Stimulated activated CD4-positive, alpha-beta T cell treated with anti-CD3 and anti-CD28 coated beads, TNF-alpha, amount 100 ng/mL, for 48 hours (primary cell): ENCODE measurements around the gene MRPS2.
"Not testable (repeated sequence)": the region's sequence is repeated elsewhere in the genome, so short reads cannot be mapped to it uniquely, and the experiment has no call there.

ENCODE experiments used
- DNase-seq, 3 donors: peaks; one replicate each; pipeline ENCODE4 v3.0.0-alpha.2; 2020; ENCODE audit warnings: low read depth in 3 of 3

MRPS2 gene

DNA sequence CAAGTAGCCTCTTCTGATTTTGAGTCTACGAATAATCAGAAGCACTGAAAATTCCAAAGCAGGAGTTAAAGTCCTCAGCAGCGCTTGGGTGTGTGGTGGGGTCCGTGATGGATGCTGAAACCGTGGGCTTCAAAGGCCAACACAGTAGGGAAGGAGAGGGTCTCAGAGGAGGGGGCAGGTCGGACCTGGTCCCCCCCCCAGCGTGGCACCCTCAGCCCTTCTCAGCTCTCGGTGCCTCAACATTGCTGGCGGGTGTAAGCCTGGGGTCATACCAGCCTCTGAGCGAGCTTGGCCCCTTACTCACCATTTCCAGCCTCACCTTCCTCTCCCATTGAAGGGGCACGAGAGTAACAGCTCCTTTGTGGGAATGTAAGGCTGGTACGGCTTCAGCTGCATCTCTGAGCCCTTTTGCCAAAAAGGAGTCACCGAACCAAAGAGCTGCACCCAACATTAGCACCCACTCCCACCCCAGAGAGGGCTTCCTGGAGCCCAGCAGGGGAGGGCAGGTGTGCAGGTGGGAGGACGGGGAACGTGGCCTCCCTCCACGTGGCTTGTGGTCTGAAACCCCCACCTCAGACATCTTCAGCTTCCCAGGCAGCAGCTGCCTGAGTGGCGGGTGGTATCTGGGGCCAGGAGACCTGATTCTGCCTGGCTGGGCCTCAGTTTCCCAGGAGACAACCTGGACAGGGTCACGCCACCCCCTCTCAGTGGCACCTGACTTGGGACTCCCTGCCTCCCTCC, 14.0 kb downstream of the MRPS2 start:
- no peak for DNase-seq

DNA sequence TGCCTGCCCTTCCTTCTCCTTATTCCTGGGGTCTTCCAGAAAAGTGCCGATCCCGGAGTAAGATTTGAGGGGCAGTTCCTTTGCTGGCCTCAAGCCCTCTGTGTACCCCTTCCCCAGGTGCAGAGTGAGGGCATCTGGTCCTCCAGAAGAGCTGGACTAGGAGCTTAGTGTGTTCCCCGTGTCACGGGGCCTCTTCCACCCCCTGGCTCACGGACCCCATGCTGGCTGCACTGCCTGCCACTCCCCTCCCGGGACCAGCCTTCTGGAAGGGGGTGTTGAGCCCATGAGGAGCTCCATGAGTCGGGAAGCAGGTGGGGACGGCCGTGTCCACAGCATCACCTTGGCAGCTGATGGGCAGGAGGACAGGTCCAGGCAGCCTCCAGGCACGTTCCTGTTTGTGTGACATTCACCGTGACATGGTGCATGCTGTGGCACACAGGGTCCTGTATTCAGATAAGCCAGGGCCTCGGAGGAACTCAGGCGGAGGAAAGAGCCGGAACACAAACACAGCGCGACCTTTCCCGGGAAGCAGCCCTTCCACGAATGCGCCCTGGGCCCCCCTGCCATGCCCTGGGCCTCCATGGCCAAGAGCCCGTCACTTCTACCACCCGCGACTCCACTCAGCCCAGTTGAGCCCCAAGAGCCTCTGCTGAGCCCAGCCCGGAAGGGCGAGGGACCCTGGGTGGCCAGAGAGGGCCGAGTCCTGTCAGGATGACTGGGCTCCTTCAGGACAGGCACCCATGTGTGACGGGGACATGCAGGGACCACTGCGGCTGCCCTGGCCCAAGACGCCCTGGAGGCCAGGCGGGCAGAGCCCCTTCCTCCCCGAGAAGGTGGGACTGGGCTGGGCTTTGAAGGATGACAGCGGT, 14.8 kb downstream of the MRPS2 start:
- no peak for DNase-seq

DNA sequence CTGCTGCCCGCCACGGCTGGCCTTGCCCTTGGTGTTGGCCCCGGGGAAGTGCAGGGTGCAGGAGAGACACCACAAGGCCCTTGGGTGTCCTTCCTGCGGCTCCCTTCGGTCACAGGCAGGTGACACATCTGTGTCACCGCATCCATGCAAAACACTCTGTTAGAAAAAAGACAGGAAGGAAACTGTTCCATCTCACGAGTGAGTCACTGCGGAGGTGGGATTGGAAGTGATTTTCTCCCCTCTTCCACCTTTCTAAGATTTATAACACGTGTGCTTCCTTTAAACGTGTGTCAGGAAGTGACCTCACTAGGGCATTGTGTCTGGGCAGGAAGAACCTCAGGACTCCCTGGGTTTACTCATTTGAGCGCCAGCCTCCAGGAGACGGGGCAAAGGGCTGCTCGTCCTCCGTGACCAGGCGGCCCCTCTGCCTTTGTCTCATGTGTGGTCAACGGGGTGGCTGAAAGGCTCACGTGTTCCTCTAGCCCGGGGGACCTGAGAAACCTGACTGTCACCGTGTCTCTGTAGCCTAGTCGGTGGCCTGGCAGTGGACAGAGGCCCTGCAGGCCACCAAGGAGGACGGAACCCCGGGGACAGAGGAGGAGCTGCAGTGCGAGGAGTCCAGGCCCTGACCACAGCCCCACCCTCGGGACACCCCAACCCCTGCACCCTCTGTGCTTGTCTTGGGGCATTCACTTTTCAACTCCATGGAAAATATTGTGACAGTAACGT, 15.8 kb downstream of the MRPS2 start:
- DNase-seq = no peak

DNA sequence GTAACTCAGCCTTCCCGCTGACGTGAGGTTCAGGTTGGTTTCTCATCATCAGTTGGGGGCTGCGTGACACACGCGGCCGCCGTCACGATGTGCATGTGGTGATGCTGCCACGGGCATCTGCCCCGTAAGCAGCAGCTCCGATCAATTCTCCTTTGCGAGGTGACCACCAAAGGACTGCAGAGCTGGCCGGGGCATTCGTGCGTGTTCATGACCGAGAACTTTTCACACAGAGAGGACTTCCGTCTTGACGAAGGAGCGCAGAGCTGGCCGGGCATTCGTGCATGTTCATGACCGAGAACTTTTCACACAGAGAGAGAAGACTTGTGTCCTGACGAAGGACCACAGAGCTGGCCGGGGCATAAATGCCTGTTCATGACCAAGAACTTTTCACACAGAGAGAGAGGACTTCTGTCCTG, 16.9 kb downstream of the MRPS2 start:
- DNase-seq = no peak

DNA sequence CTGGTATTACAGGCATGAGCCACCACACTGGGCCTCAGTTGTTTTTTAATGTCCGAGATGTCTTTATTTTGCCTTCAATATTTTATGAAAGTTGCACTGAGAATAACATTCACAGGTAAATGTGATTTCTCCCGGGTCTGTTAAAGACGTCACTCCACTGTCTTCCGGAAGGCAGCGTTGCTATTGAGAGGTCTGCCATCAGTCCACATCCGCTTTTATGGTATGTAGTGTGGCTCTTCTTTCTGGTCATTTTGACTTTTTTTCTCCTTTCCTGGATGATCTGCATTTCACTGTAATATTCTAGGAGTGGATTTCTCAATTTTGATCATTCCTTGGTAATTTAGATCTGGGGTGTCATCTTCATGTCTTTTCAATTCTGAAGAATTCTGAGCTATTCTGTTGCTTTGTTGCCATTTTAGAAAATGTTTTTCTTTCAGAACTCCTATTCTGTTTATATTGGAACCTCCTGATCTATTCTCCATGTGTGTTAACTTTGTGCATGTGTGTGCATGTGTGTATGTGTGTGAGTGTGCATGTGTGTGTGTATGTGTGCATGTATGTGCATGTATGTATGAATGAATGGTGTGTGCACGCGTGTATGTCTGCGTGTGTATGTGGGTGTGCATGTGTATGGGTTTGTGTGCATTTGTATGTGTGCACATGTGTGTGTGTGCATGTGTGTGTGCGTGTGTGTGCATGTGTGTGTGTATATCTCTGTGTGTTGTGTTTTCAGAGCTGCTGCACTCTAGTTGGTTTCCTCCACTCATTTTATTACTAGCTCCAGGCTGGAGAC, 18.9 kb downstream of the MRPS2 start:
- no peak for DNase-seq

DNA sequence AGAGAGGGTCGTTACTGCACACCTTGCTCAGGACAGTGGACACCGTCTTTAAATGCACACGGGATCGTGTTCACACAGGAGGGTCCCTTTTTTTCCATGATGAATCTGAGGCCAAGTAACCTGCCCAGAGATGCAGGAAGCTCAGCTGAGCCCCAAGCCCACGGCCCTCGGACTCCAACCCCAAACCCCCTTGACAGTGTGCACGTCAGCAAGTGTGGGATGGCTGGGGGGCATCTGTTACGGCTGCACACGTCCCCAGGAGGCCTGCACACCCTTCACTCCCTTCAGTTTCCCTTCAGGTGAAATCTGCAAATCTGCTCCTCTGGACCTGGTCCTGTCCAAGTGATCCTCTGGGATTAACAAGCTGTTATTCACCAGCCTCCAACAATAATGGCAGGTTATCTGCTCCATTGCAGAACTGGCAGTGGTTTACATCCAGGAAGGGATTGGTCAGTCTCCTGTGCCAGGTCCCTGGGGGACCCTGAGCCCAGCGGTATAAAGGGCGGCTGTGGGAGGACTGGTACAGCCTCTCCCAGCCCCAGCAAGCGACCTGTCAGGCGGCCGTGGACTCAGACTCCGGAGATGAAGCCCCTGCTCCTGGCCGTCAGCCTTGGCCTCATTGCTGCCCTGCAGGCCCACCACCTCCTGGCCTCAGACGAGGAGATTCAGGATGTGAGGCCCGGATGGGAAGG, 20.6 kb downstream of the MRPS2 start, which contains the start of gene LCN1:
LCN1 (plus strand) TSS at position 525 of the 692 bp plus-strand sequence; CDS start at position 583, 58 bp downstream.
- DNase-seq = no peak

DNA sequence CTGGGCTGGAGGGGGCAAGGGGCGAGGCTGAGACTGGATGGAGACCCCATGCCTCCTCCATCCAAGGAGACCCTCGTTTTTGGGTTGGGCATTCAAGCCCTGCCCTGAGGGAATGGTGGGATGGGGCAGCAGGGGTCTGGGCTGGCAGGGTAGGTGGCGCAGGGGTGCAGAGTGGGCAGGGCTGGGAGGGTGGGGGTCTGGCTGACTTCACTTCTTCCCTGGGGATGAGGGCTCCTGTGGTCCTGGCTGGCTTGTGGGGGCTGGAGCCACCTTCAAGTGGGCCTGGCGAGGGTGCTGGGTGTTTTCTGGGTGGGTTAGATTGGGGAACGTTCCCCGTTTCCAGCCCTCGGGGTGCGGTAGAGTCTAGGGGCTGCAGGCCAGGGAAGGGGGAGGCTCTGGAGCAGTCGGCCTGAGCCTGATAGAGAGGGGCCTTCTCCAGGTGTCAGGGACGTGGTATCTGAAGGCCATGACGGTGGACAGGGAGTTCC, 21.2 kb downstream of the MRPS2 start:
- no peak for DNase-seq

DNA sequence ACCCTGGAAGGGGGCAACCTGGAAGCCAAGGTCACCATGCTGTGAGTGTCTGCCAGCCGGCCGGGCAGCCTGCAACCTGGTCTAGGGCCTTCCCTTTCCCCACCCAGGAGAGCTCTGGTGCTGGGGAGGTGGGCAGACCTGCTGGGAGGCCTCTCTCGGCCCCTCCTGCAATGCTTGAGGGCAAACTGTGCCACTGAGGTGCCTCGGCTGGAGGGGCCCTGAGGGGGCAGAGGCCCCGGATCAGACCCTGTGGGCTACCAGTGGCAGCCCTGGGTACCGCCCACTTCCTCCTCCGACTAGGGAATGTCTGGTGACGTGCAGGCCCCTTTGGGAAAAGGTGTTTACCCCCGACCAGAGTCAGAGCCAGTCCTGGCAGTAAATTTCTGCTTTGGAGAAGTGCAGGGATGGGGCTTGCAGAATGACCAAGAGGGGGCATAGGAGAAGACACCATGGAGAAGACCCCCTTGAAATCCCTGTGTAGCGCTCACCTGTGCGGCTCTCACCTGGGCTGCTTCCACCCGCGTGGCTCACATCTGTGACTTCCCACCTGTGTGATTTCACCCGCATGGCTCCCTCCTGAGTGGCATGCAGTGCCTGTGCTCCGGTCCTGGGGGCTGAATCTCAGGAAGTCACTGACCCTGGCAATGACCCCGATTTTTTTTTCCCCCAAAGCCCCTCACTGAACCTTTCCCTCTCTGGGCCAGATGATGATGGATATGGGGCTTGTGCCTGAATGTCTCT, 21.8 kb downstream of the MRPS2 start:
- DNase-seq = no peak

DNA sequence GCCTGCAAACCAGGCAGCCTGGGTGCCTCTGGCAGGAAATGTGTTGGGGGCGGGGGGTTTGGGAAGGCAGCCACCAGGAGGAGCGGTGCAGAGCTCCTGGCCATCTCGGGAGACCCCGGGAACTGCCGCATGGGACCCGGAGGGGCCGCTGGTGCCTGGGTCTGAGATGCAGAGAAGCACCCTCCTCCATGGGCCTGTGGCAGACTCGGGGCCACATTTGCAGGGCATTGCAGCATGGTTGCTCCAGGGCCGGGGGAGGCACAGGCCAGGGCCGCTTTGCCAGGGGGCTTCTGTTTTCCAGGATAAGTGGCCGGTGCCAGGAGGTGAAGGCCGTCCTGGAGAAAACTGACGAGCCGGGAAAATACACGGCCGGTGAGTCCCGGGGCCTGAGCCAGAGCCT, 22.4 kb downstream of the MRPS2 start:
- no peak for DNase-seq

DNA sequence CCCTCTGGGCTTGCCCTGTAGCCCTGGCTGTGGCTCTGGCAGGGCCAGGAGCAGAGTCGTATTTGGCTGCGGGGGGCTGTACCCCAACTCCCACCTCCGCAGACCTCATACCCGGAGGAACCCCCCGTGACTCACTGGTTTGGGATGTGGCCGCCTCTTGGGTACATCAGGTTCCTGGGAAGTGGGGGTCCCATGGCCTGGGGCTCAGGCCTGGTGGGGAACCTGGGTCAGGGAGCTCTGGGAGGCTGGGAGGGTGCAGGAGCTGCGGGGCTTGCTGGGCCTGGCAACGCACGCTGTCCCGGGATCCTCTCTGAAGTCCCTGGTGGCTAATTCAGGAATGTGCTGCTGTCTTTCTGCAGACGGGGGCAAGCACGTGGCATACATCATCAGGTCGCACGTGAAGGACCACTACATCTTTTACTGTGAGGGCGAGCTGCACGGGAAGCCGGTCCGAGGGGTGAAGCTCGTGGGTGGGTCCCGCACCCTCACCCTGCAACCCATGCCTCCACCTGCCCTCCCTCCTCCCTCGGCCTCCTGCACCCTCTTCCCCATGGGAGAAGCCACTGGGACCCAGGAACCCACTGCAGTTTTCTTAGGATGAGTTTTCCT, 23.1 kb downstream of the MRPS2 start:
- DNase-seq = no peak

DNA sequence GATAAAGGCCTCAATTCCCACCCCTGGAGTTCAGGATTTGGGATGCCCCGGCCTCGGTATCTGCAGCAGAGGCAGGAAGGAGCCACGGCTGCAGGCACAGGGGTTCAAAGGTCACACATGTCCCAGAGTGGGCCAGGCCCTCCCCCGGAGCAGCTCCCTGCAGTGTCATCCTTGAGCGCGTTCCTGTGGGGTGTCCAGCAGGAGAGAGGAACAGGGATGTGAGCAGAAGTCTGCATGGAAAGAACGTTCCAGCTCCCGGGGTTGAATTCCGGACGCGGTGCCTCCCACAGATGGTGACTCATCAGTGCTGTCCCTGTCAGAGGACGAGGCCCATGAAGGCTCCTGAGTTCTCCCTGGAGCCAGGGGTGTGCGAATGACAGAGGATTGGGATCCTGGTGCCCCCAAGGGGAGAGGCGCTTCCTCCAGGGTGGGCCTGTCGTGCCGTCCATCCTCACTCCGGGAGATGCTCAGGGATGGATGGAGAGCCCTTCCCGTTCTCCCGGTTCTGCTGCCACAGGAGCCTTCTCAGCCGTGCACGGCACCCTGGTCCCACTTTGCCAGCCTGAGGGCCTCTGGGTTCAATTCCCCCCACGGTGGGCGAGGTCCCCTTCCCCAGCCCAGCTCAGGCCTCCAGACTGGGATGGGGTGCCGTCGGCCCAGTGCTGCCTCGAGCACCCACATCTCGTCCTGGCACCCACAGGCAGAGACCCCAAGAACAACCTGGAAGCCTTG, 23.8 kb downstream of the MRPS2 start:
- DNase-seq = no peak

DNA sequence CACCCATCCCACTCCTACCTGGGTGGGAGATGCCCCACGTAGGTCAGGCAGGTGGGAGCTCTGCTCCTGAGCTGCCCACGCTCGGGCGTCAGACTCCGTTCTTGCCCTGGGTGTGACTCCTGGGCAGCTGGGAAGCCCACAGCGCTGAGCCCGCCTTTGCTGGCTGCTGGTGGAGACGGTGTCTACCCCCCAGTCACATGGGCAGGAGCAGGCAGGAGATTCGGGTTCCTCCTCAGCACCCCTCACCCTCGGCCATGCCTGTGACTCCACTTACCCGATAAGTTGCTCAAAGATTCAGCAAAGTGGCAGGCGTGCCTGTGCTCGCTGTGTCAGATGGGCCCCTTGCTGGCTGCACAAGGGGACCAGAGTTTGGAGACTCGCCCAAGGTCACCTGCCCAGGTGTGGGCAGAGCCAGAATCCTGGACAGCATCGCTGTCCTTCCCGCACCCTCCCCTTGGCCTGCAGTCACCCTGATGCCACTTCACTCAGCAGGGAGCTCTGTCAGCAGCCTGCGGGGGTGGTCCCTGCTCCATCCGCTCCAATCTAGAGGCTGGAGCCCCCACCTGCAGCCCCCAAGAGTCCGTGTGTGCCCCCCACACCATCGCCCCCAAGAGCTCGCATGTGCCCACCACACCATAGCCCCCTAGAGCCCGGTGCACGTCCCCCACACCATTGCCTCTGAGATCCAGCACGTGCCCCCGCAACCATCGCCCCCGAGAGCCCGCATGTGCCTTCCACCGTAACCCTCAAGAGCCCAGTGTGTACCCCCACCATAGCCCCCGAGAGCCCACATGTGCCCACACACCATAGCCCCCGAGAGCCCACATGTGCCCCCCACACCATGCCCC, 25.0 kb downstream of the MRPS2 start:
- no peak for DNase-seq

DNA sequence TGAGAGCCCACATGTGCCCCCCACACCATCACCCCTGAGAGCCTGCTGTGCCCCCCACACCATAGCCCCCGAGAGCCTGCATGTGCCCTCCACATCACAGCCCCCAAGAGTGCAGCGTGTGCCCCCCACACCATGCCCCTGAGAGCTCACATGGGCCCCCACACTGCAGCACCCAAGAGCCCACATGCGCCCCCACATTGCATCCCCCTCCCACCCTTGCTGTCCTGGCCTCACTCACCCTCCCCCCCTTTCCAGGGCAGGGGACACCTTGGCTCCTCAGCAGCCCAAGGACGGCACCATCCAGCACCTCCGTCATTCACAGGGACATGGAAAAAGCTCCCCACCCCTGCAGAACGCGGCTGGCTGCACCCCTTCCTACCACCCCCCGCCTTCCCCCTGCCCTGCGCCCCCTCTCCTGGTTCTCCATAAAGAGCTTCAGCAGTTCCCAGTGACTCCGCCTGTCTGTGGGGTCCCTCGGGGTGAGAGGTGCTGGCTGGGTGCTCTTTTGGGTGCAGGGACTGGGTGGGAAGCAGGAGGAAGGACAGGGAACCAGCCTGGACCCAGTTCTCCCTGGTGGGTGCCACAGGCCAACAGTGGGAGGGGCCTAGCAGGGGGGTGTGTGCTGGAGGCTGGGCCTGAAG, 25.7 kb downstream of the MRPS2 start:
- DNase-seq = no peak

DNA sequence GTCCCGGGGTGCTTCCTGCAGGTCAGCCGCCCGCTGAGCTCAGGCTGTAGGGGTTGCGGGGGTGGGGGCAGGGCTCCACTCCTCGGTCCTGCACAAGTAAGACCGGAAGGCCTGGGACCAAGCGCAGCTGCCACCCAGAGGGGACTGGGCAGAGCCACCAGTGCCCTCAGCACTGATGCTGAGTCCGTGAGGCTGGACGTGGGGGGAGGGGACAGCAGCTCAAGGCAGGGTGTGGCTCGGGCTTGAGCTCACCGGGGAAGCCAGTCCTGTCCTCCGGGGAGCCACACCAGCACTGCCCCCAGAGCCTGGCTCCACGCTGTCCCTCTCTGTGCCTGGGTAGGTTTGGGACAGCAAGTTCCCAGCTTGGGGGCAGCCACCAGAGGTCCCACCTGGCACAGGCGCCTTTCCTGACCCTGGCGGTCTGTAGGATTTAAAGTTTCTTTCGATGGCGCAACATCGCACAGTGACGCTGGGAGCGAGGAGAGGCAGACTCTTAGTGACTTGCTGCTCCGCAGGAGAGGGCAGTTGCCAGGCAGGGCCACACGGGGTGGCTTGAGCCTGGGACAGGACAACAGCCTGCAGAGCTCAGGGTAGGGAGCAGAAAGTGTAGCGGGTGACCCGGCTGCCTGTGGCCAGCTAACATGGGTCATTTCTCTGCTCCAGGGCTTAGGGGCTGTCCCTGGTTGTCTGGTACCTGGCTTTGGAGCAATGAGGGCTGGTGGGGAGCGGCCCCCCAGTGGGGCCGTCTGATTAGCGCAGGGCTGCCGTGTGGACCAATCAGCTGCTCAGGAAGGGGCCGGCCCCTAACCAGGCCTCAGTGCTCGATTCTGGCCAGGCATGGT, 26.5 kb downstream of the MRPS2 start:
- DNase-seq = no peak

DNA sequence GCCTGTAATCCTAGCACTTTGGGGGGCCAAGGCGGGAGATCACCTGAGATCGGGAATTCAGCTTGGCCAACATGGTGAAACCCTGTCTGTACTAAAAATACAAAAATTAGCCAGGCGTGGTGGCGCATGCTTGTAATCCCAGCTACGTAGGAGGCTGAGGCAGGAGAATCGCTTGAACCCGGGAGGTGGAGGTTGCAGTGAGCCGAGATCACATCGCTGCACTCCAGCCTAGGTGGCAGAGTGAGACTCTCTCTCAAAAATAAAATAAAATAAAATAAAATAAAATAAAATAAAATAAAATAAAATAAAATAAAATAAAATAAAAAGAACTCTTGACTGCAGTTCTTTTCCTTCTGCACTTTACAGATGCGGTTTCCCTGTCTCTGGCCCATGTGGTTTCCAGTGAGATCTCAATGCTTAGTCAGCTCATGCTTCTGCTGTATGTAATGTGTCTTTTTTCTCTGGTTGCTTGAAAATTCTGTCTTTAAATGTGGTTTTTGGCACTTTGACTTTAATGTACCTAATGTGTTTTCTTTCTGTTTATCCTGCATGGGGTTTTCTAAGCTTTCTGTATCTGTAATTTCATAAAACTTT, 28.5 kb downstream of the MRPS2 start:
- DNase-seq = not testable (repeated sequence)

DNA sequence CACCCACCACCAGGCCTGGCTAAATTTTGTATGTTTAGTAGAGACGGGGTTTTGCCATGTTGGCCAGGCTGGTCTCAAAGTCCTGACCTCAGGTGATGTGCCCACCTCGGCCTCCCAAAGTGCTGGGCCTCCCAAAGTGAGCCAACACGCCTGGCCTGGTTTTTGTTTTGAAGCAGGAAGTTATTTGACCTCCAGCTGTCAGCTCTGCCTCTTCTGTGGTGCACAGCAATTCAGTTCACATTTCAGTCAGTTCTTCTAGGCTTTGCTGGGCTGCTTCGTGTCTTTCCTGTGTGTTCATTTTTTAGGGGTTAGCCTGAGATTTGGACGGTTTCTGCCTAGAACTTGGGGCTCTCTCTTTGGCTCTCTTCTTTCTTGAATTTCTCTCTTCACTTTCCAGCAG, 29.7 kb downstream of the MRPS2 start:
- no peak for DNase-seq
